Uterus (tissue), 2 donors: Measurements from ENCODE around the gene CPA1.

Experiments used
- POLR2A ChIP-seq, 2 donors: fragments of 450-650 bp; IDR thresholded peaks; one replicate each; pipeline ENCODE4 v1.6.1; 2016; ENCODE audit warnings: antibody characterized with exemption in 2 of 2, mild to moderate bottlenecking in 1 of 2, moderate library complexity in 1 of 2
- TF ChIP-seq, protein P1 (sequence below), 4 experiments: fragments of 200-600 bp in 2 of 4; fragments of 450-650 bp in 2 of 4; sonication (generic) in 2 of 4; IDR thresholded peaks; one replicate each; pipeline ENCODE4 v1.5.1; 2016 to 2019; ENCODE audit warnings: antibody characterized with exemption in 4 of 4, mild to moderate bottlenecking in 2 of 4, moderate library complexity in 1 of 4

DNA sequence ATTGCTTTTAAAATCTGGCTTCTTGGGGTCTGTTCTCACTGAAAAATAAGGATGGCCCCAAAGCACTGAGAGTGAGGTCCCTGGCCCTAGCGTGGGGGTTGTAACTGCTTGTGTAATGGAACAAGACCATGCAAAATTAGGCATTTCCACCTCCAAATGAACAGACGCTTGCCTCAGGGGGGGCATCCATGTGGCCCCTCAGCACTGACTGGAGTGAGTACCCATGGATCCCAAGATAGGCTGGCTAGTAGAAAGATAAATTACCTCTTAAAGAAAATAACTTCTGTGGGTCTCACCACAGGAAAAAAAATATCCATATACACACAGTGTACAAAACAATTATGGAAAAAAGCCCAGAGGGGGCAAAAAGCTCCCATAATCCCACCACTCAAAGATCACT, 15.2 kb upstream of the CPA1 start:
- TF ChIP-seq, protein P1, sequence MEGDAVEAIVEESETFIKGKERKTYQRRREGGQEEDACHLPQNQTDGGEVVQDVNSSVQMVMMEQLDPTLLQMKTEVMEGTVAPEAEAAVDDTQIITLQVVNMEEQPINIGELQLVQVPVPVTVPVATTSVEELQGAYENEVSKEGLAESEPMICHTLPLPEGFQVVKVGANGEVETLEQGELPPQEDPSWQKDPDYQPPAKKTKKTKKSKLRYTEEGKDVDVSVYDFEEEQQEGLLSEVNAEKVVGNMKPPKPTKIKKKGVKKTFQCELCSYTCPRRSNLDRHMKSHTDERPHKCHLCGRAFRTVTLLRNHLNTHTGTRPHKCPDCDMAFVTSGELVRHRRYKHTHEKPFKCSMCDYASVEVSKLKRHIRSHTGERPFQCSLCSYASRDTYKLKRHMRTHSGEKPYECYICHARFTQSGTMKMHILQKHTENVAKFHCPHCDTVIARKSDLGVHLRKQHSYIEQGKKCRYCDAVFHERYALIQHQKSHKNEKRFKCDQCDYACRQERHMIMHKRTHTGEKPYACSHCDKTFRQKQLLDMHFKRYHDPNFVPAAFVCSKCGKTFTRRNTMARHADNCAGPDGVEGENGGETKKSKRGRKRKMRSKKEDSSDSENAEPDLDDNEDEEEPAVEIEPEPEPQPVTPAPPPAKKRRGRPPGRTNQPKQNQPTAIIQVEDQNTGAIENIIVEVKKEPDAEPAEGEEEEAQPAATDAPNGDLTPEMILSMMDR (IDR thresholded peaks at IDR 0.05): no peak
- no peak for TF ChIP-seq POLR2A (IDR thresholded peaks at IDR 0.05)
